ENCODE data around the gene SORCS2. TPM values are rescaled to one million over a fixed set of nuclear protein-coding genes. Genes with fewer than 3 reads are reported as not detected.

Gene SORCS2
- total RNA-seq, 2 donors from 2014 or later = 1.0 to 4.4 TPM

- H3K27ac ChIP-seq = no peak overlapping the region
- no peak for DNase-seq (ENCODE audit: low spot score)
- 85% methylated on average over 16 of the region's 16 CpGs for WGBS
- no peaks in the 10 kb centered on the region for H3K9me3 ChIP-seq
- no peaks in the 10 kb centered on the region for H3K36me3 ChIP-seq
- H3K4me3 ChIP-seq = no peak overlapping the region
- intact Hi-C loops (cut with DNase I) = no loop called here
- H3K27me3 ChIP-seq (replicated peaks; ENCODE audit: insufficient read depth) = no peaks in the 10 kb centered on the region
- TF ChIP-seq CTCF (IDR thresholded peaks at IDR 0.05) (no peak), POLR2A (IDR thresholded peaks at IDR 0.05) (no peak), POLR2AphosphoS5 (IDR thresholded peaks at IDR 0.05) (no peak)
- H3K4me1 ChIP-seq (replicated peaks) = no peaks in the 10 kb centered on the region
Observed at GRCh38 chr4:7480423-7480822, 288.1 kb downstream of the SORCS2 start.

- H3K4me3 ChIP-seq = no peak overlapping the region
- H3K4me1 ChIP-seq (replicated peaks) = no peaks in the 10 kb centered on the region
- intact Hi-C loops (cut with DNase I) = no loop called here
- no peaks in the 10 kb centered on the region for H3K27me3 ChIP-seq (replicated peaks; ENCODE audit: insufficient read depth)
- H3K27ac ChIP-seq = no peak overlapping the region
- H3K9me3 ChIP-seq = no peaks in the 10 kb centered on the region
- no peaks in the 10 kb centered on the region for H3K36me3 ChIP-seq
- no peak for DNase-seq (ENCODE audit: low spot score)
- TF ChIP-seq POLR2AphosphoS5 (IDR thresholded peaks at IDR 0.05) (no peak), CTCF (IDR thresholded peaks at IDR 0.05) (no peak), POLR2A (IDR thresholded peaks at IDR 0.05) (no peak)
- 89% methylated on average over 14 of the region's 14 CpGs for WGBS
Observed at GRCh38 chr4:7481227-7481626, 288.9 kb downstream of the SORCS2 start.

- Histone ChIP-seq H3K4me1 (replicated peaks) (no peaks in the 10 kb centered on the region), H3K27me3 (replicated peaks; ENCODE audit: insufficient read depth) (no peaks in the 10 kb centered on the region), H3K27ac (no peak overlapping the region), H3K4me3 (no peak overlapping the region), H3K36me3 (no peaks in the 10 kb centered on the region), H3K9me3 (no peaks in the 10 kb centered on the region)
- WGBS = 79% methylated on average over 5 of the region's 7 CpGs
- intact Hi-C loops (cut with DNase I) = no loop called here
- DNase-seq (ENCODE audit: low spot score) = no peak
- TF ChIP-seq POLR2AphosphoS5 (IDR thresholded peaks at IDR 0.05) = no peak
- TF ChIP-seq POLR2A (IDR thresholded peaks at IDR 0.05) = no peak
- no peak for TF ChIP-seq CTCF (IDR thresholded peaks at IDR 0.05)
Observed at GRCh38 chr4:7485096-7485495, 292.8 kb downstream of the SORCS2 start.

GRCh38 chr4:7486101-7486500, 293.8 kb downstream of the SORCS2 start:
- no peaks in the 10 kb centered on the region for H3K36me3 ChIP-seq
- H3K27ac ChIP-seq = no peak overlapping the region
- H3K4me3 ChIP-seq = no peak overlapping the region
- no peaks in the 10 kb centered on the region for H3K27me3 ChIP-seq (replicated peaks; ENCODE audit: insufficient read depth)
- WGBS = 87% methylated on average over 11 of the region's 11 CpGs
- TF ChIP-seq CTCF (IDR thresholded peaks at IDR 0.05) (no peak), POLR2AphosphoS5 (IDR thresholded peaks at IDR 0.05) (no peak), POLR2A (IDR thresholded peaks at IDR 0.05) (no peak)
- H3K9me3 ChIP-seq = no peaks in the 10 kb centered on the region
- H3K4me1 ChIP-seq (replicated peaks) = no peaks in the 10 kb centered on the region
- DNase-seq (ENCODE audit: low spot score) = no peak
- intact Hi-C loops (cut with DNase I) = no loop called here

GRCh38 chr4:7487502-7487901, 295.2 kb downstream of the SORCS2 start:
- DNase-seq (ENCODE audit: low spot score) = no peak

More at GRCh38 chr4:7487502-7487901, 295.2 kb downstream of the SORCS2 start:
- H3K9me3 ChIP-seq = no peaks in the 10 kb centered on the region
- 83% methylated on average over 10 of the region's 10 CpGs for WGBS
- no peak for TF ChIP-seq CTCF (IDR thresholded peaks at IDR 0.05)
- TF ChIP-seq POLR2AphosphoS5 (IDR thresholded peaks at IDR 0.05) = no peak
- TF ChIP-seq POLR2A (IDR thresholded peaks at IDR 0.05) = no peak
- H3K27ac ChIP-seq = no peak overlapping the region
- no peaks in the 10 kb centered on the region for H3K36me3 ChIP-seq
- H3K4me3 ChIP-seq = no peak overlapping the region
- no peaks in the 10 kb centered on the region for H3K4me1 ChIP-seq (replicated peaks)
- H3K27me3 ChIP-seq (replicated peaks; ENCODE audit: insufficient read depth) = no peaks in the 10 kb centered on the region
- intact Hi-C loops (cut with DNase I) = no loop called here

Data from prostate gland (tissue), 2 donors.